ENCODE measurements around the gene NUCB2.

- TF ChIP-seq POLR2A (IDR thresholded peaks at IDR 0.05) (no peak), CTCF (IDR thresholded peaks at IDR 0.05) (no peak)
Measured at GRCh38 chr11:17294033-17294432, 17.5 kb downstream of the NUCB2 start.

Measured in Peyer's patch (tissue), 4 donors.